HG03196 (cell line): ENCODE data around the gene TSEN54.

Experiments used
- ATAC-seq: cut with Tn5 transposase; IDR thresholded peaks from one replicate; pipeline ENCODE4 v1.9.1; 2021; ENCODE audit not compliant: unreplicated experiment

TSEN54 gene

GRCh38 chr17:75542728-75543336 is 26.5 kb downstream of the TSEN54 start:
- no peak for ATAC-seq

GRCh38 chr17:75544250-75544649 is 27.9 kb downstream of the TSEN54 start:
- no peak for ATAC-seq

- ATAC-seq, result no peak
Observed at GRCh38 chr17:75546181-75546580, 29.9 kb downstream of the TSEN54 start.

- no peak for ATAC-seq
Observed at GRCh38 chr17:75547091-75547490, 30.8 kb downstream of the TSEN54 start.

- no peak for ATAC-seq
Observed at GRCh38 chr17:75548813-75549212, 32.5 kb downstream of the TSEN54 start.

GRCh38 chr17:75549246-75550138 is 33.2 kb downstream of the TSEN54 start:
- ATAC-seq, result no peak

GRCh38 chr17:75550139-75550465 is 33.8 kb downstream of the TSEN54 start:
- no peak for ATAC-seq

- no peak for ATAC-seq
Observed at GRCh38 chr17:75551266-75551665, 34.9 kb downstream of the TSEN54 start.

- no peak for ATAC-seq
Observed at GRCh38 chr17:75552425-75553294, 36.3 kb downstream of the TSEN54 start.

- ATAC-seq, result no peak
Observed at GRCh38 chr17:75553295-75554110, 37.2 kb downstream of the TSEN54 start.

GRCh38 chr17:75555679-75556153 is 39.4 kb downstream of the TSEN54 start:
- ATAC-seq, result no peak

- ATAC-seq, result no peak
Observed at GRCh38 chr17:75557075-75557851, 40.9 kb downstream of the TSEN54 start.

- ATAC-seq, result no peak
Observed at GRCh38 chr17:75557852-75558665, 41.7 kb downstream of the TSEN54 start.

GRCh38 chr17:75558666-75559530 is 42.6 kb downstream of the TSEN54 start:
- ATAC-seq, result no peak

- no peak for ATAC-seq
Observed at GRCh38 chr17:75559958-75560533, 43.7 kb downstream of the TSEN54 start.

- ATAC-seq, result no peak
Observed at GRCh38 chr17:75561927-75562603, 45.7 kb downstream of the TSEN54 start.
